H1 (cell line): Measurements from ENCODE around the gene ERG28. TPM values are rescaled to one million over a fixed set of nuclear protein-coding genes. Genes with fewer than 3 reads are reported as not detected.

Source experiments
- CTCF ChIA-PET: fragments of 300-600 bp; sonication (Branson Sonifier 250); formaldehyde crosslinking; loops from one replicate; lab custom pipeline; 2021; ENCODE audit not compliant: partially characterized antibody; lab: Charles Lee
- POLR2A ChIA-PET: fragments of 300-600 bp; sonication (Branson Sonifier 250); formaldehyde crosslinking; loops from one replicate; lab custom pipeline; 2021; ENCODE audit warnings: inconsistent platforms; ENCODE audit not compliant: partially characterized antibody; lab: Charles Lee
- DNase-seq, 2 experiments: peaks; one replicate each; pipeline versions ENCODE4 v3.0.0 to v3.0.0-alpha.2; 2010 to 2022; ENCODE audit warnings: low spot score in 2 of 2, low read depth in 1 of 2, mixed read lengths in 1 of 2
- FAIRE-seq: peaks from 2 replicates; lab custom pipeline; 2011; peaks lifted over from hg19 to GRCh38; lab: Jason Lieb, UNC
- H2AFZ ChIP-seq: 2 replicates; pipeline ENCODE4 v1.8.1; 2012; ENCODE audit warnings: low read length, inconsistent platforms
- H2AK5ac ChIP-seq: 2 replicates; pipeline ENCODE4 v1.6.1; 2013; ENCODE audit warnings: low read depth, low read length
- H2BK120ac ChIP-seq: replicated peaks from 2 replicates; pipeline ENCODE3; 2013; ENCODE audit warnings: low read depth, low read length, inconsistent platforms
- H2BK12ac ChIP-seq: 2 replicates; pipeline ENCODE4 v1.6.1; 2013; ENCODE audit warnings: low read depth, low read length
- H2BK15ac ChIP-seq: 2 replicates; pipeline ENCODE4 v1.6.1; 2013; ENCODE audit warnings: low read length
- H2BK20ac ChIP-seq: 2 replicates; pipeline ENCODE4 v1.6.1; 2013; ENCODE audit warnings: low read length
- H2BK5ac ChIP-seq: 2 replicates; pipeline ENCODE4 v1.6.1; 2013; ENCODE audit warnings: low read depth, low read length
- H3K14ac ChIP-seq: 2 replicates; pipeline ENCODE4 v1.6.1; 2013; ENCODE audit warnings: inconsistent platforms; ENCODE audit not compliant: insufficient read length
- H3K18ac ChIP-seq: 2 replicates; pipeline ENCODE4 v1.6.1; 2013; ENCODE audit warnings: low read length; ENCODE audit errors: extremely low read depth
- H3K23ac ChIP-seq: 2 replicates; pipeline ENCODE4 v1.6.1; 2013; ENCODE audit warnings: inconsistent platforms; ENCODE audit not compliant: insufficient read length
- H3K23me2 ChIP-seq: 2 replicates; pipeline ENCODE4 v1.6.1; 2013; ENCODE audit warnings: low read depth, low read length
- H3K27ac ChIP-seq: 2 replicates; pipeline ENCODE4 v1.6.1; 2011; ENCODE audit warnings: low read depth, low read length, inconsistent platforms
- H3K27me3 ChIP-seq, 4 experiments: replicated peaks in 1 of 4; 1 replicate in 1 of 4; 2 replicates in 3 of 4; pipeline versions ENCODE4 v1.6.1 to v1.8.1; 2011 to 2013; ENCODE audit warnings: low read length in 3 of 4, mild to moderate bottlenecking in 3 of 4, inconsistent platforms in 2 of 4, mixed read lengths in 2 of 4, moderate library complexity in 1 of 4; ENCODE audit not compliant: control insufficient read depth in 3 of 4, insufficient read depth in 3 of 4; ENCODE audit errors: extremely low read depth in 1 of 4
- H3K36me3 ChIP-seq, 4 experiments: 2 replicates each; pipeline versions ENCODE4 v1.6.1 to v1.8.1; 2011 to 2013; ENCODE audit warnings: mild to moderate bottlenecking in 4 of 4, low read length in 3 of 4, moderate library complexity in 2 of 4, control low read depth in 1 of 4, inconsistent platforms in 1 of 4; ENCODE audit not compliant: insufficient read depth in 4 of 4, control insufficient read depth in 2 of 4
- H3K4ac ChIP-seq: replicated peaks from 2 replicates; pipeline ENCODE3; 2013; ENCODE audit warnings: low read length, low read depth, mixed read lengths, inconsistent platforms; ENCODE audit not compliant: insufficient read length
- H3K4me1 ChIP-seq, 4 experiments: replicated peaks in 1 of 4; 1 replicate in 1 of 4; 2 replicates in 3 of 4; pipeline versions ENCODE4 v1.6.1 to v1.8.1; 2011 to 2013; ENCODE audit warnings: low read length in 3 of 4, inconsistent platforms in 2 of 4, mixed read lengths in 1 of 4; ENCODE audit not compliant: insufficient read depth in 4 of 4, control insufficient read depth in 3 of 4
- H3K4me2 ChIP-seq, 2 experiments: 2 replicates each; pipeline versions ENCODE4 v1.6.1 to v1.8.1; 2011 to 2013; ENCODE audit warnings: low read depth in 2 of 2, low read length in 2 of 2, control low read depth in 1 of 2, inconsistent platforms in 1 of 2, mild to moderate bottlenecking in 1 of 2; ENCODE audit not compliant: insufficient read depth in 1 of 2
- H3K4me3 ChIP-seq, 4 experiments: fragments of 200-600, 300-600 bp in 1 of 4; sonication (generic), shearing (Covaris generic), sonication (Bioruptor Twin) in 1 of 4; 2 replicates each; pipeline versions ENCODE4 v1.5.1 to v1.8.1; 2011 to 2016; ENCODE audit warnings: low read length in 4 of 4, low read depth in 3 of 4, control low read depth in 2 of 4, inconsistent platforms in 2 of 4, mild to moderate bottlenecking in 2 of 4, mixed read lengths in 1 of 4, moderate library complexity in 1 of 4; ENCODE audit not compliant: insufficient read depth in 2 of 4; ENCODE audit errors: extremely low read depth in 1 of 4
- H3K56ac ChIP-seq: replicated peaks from 2 replicates; pipeline ENCODE3; 2013; ENCODE audit warnings: low read depth, mild to moderate bottlenecking, mixed read lengths, low read length, inconsistent platforms; ENCODE audit not compliant: insufficient read length
- H3K79me1 ChIP-seq: 2 replicates; pipeline ENCODE4 v1.6.1; 2013; ENCODE audit warnings: low read depth, low read length, control low read depth
- H3K79me2 ChIP-seq, 2 experiments: 2 replicates each; pipeline versions ENCODE4 v1.6.1 to v1.8.1; 2012 to 2013; ENCODE audit warnings: low read length in 2 of 2, mild to moderate bottlenecking in 2 of 2, inconsistent platforms in 1 of 2; ENCODE audit not compliant: insufficient read depth in 2 of 2, control insufficient read depth in 1 of 2
- H3K9ac ChIP-seq, 4 experiments: replicated peaks in 1 of 4; 1 replicate in 1 of 4; 2 replicates in 3 of 4; pipeline versions ENCODE4 v1.6.1 to v1.8.1; 2011 to 2013; ENCODE audit warnings: low read depth in 3 of 4, low read length in 3 of 4, control low read depth in 2 of 4, mild to moderate bottlenecking in 2 of 4, moderate library complexity in 2 of 4, inconsistent platforms in 1 of 4; ENCODE audit errors: extremely low read depth in 1 of 4
- H3K9me3 ChIP-seq, 2 experiments: 2 replicates each; pipeline versions ENCODE4 v1.6.1 to v1.8.1; 2012 to 2013; ENCODE audit warnings: mild to moderate bottlenecking in 2 of 2, moderate library complexity in 2 of 2, control low read depth in 1 of 2, inconsistent platforms in 1 of 2, low read depth in 1 of 2, low read length in 1 of 2, mixed read lengths in 1 of 2; ENCODE audit not compliant: insufficient read depth in 2 of 2
- H4K20me1 ChIP-seq, 2 experiments: replicated peaks in 1 of 2; 2 replicates each; pipeline versions ENCODE3 to v1.8.1; 2011 to 2013; ENCODE audit warnings: inconsistent platforms in 2 of 2, low read length in 2 of 2, mild to moderate bottlenecking in 1 of 2; ENCODE audit not compliant: insufficient read depth in 2 of 2, control insufficient read depth in 1 of 2
- H4K5ac ChIP-seq: 2 replicates; pipeline ENCODE4 v1.6.1; 2013; ENCODE audit warnings: low read length, low read depth, mixed read lengths, inconsistent platforms; ENCODE audit not compliant: insufficient read length
- H4K8ac ChIP-seq: 2 replicates; pipeline ENCODE4 v1.8.0; 2013; ENCODE audit warnings: mild to moderate bottlenecking, moderate library complexity, low read length, inconsistent platforms; ENCODE audit not compliant: insufficient read depth; ENCODE audit errors: extremely low read depth
- H4K91ac ChIP-seq: replicated peaks from 2 replicates; pipeline ENCODE3; 2013; ENCODE audit warnings: low read length, mixed read lengths, inconsistent platforms; ENCODE audit not compliant: insufficient read length
- ASH2L ChIP-seq: fragments of 200-600, 300-600 bp; sonication (generic); IDR thresholded peaks from one replicate; pipeline ENCODE4 v1.7.1; 2017; ENCODE audit warnings: low read length
- CBX8 ChIP-seq: fragments of 300-800, 300-1000 bp; sonication (generic); IDR thresholded peaks from 2 replicates; pipeline ENCODE4 v1.7.1; 2016; ENCODE audit warnings: low read depth, low read length, borderline replicate concordance
- CEBPB ChIP-seq: IDR thresholded peaks from 2 replicates; pipeline ENCODE4 v1.6.1; 2012; ENCODE audit warnings: low read depth, low read length
- CREB1 ChIP-seq: IDR thresholded peaks from 2 replicates; pipeline ENCODE4 v1.6.1; 2012; ENCODE audit warnings: inconsistent platforms
- CTCF ChIP-seq, 3 experiments: IDR thresholded peaks; 1 replicate in 2 of 3; 2 replicates in 1 of 3; pipeline versions ENCODE4 v1.5.1 to v1.6.1; 2011; ENCODE audit warnings: low read length in 3 of 3, mild to moderate bottlenecking in 3 of 3, inconsistent platforms in 2 of 3, low read depth in 1 of 3, moderate library complexity in 1 of 3; ENCODE audit not compliant: insufficient read depth in 1 of 3; ENCODE audit errors: control extremely low read depth in 1 of 3
- HDAC6 ChIP-seq: IDR thresholded peaks from one replicate; pipeline ENCODE4 v1.7.1; 2012; ENCODE audit warnings: low read depth, mild to moderate bottlenecking, inconsistent platforms, low read length, moderate library complexity
- NANOG ChIP-seq: IDR thresholded peaks from 2 replicates; pipeline ENCODE4 v1.6.1; 2011; ENCODE audit warnings: low read length, low read depth, mild to moderate bottlenecking, inconsistent platforms; ENCODE audit not compliant: insufficient read depth, poor library complexity, severe bottlenecking
- POLR2AphosphoS5 ChIP-seq: IDR thresholded peaks from 2 replicates; pipeline ENCODE4 v1.6.1; 2011; ENCODE audit warnings: low read depth, low read length
- RAD21 ChIP-seq, 2 experiments: IDR thresholded peaks in 1 of 2; conservative IDR thresholded peaks in 1 of 2; 2 replicates each; pipeline ENCODE4 v1.6.1; 2011; ENCODE audit warnings: low read depth in 2 of 2, low read length in 2 of 2, improper control_type of control experiment in 1 of 2, inconsistent platforms in 1 of 2, mild to moderate bottlenecking in 1 of 2, moderate library complexity in 1 of 2
- YY1 ChIP-seq: IDR thresholded peaks from 2 replicates; pipeline ENCODE4 v1.6.1; 2011; ENCODE audit warnings: low read depth, mild to moderate bottlenecking, low read length
- WGBS, 2 experiments: shearing (Covaris generic) in 1 of 2; methylation state at CpG; one replicate each; pipeline versions ENCODE4 v1.1.6 to v1.1.7; 2013 to 2015; ENCODE audit warnings: low lambda C conversion rate in 2 of 2, mixed read lengths in 2 of 2, inconsistent platforms in 1 of 2, low coverage in 1 of 2, missing lambda C conversion rate in 1 of 2; ENCODE audit not compliant: insufficient replicate concordance in 2 of 2, insufficient coverage in 1 of 2, insufficient read length in 1 of 2; ENCODE audit errors: extremely low coverage in 1 of 2, missing lambda C conversion rate in 1 of 2; 5-methylcytosine and 5-hydroxymethylcytosine counted together
- polyA plus RNA-seq, 7 experiments: library from polyadenylated mRNA; depleted of rRNA in 3 of 7; stranded (reverse) in 5 of 7; unstranded in 2 of 7; fragments of >200 nt in 5 of 7; fragments of 200-250 nt in 2 of 7; gene quantifications; 1 replicate in 5 of 7; 2 replicates in 1 of 7; 4 replicates in 1 of 7; pipeline versions ENCODE4 v1.2.1 to v1.2.3, GENCODE V29; 2011 to 2013; ENCODE audit warnings: missing spikeins in 2 of 7, mixed read lengths in 2 of 7
- total RNA-seq: library from RNA; stranded (reverse); fragmentation: NEBNext Ultra II Directional; extraction: Animal tissue kit (Norgen Biotek cat#: 25700); gene quantifications from 2 replicates; pipeline ENCODE4 v1.2.1, GENCODE V29; 2021

Gene ERG28
- total and polyA plus RNA-seq, 2 of the 8 experiments (the other 6 are each of a cell fraction or from before 2014, with no cell fraction given) = 32.6 to 56.7 TPM

GRCh38 chr14:75654127-75654732, 6.4 kb downstream of the ERG28 start:
- ChIA-PET POLR2A (interaction anchor here (0.6 to 4.1 kb wide), 8 partner anchors 9 to 263 kb away, joined by 3 to 19 read pairs (median 4); partner anchors contain the start of gene FLVCR2), CTCF (interaction anchor here (0.6 to 13.7 kb wide), 42 partner anchors 8 to 1630 kb away, joined by 3 to 348 read pairs (median 5); partner anchors contain the start of genes BATF and FLVCR2)
- peaks cover 23 to 54% (median 39%) of the 10 kb centered on the region in 4 experiments for H3K36me3 ChIP-seq
- H2BK20ac ChIP-seq = no peak overlapping the region
- H4K91ac ChIP-seq = no peak overlapping the region
- no peak overlapping the region for H4K8ac ChIP-seq
- no peak overlapping the region for H3K23ac ChIP-seq
- H3K14ac ChIP-seq = no peak overlapping the region
- peaks cover 2% of the 10 kb centered on the region in 2 experiments for H4K20me1 ChIP-seq
- peak; percentile 64 to 95 for DNase-seq
- H2BK15ac ChIP-seq = no peak overlapping the region
- WGBS, 2 experiments = 27% methylated on average over 4 of the region's 4 CpGs; no CpG with 5 or more reads in 1 of the 2 experiments
- H4K5ac ChIP-seq = no peak overlapping the region
- peaks cover 0 to 15% of the 10 kb centered on the region in 2 experiments; a peak in 3 of 4 replicates for H3K79me2 ChIP-seq
- H3K27ac ChIP-seq = no peak overlapping the region
- no peak overlapping the region for H3K4ac ChIP-seq
- peak; percentile 91 to 99 (median 94) for TF ChIP-seq CTCF (IDR thresholded peaks at IDR 0.05; ENCODE audit: control extremely low read depth in 1 of 3, insufficient read depth in 1 of 3, low read depth in 1 of 3, low read length in 3 of 3)
- no peak for TF ChIP-seq HDAC6
- TF ChIP-seq POLR2AphosphoS5 = no peak
- no peak for TF ChIP-seq CBX8
- 0 out of 2 replicates have a peak, but pooled peaks have one; percentile 27 for TF ChIP-seq YY1
- peak; percentile 86 to 91 for TF ChIP-seq RAD21 (IDR thresholded peaks at IDR 0.05 in 1 of 2, conservative IDR thresholded peaks at IDR 0.05 in 1 of 2; ENCODE audit: low read depth in 2 of 2, low read length in 2 of 2)
- peak; percentile 44; the same call in 1 of the 2 replicates for TF ChIP-seq CREB1
- TF ChIP-seq NANOG = peak; percentile 62
- TF ChIP-seq CEBPB = no peak
- no peak for TF ChIP-seq ASH2L
- no peak overlapping the region for H2BK120ac ChIP-seq
- no peak overlapping the region for H2AFZ ChIP-seq
- no peaks in the 10 kb centered on the region for H3K27me3 ChIP-seq
- no peak overlapping the region for H2BK12ac ChIP-seq
- H3K9me3 ChIP-seq = no peaks in the 10 kb centered on the region
- H3K18ac ChIP-seq = no peak overlapping the region
- FAIRE-seq = peak; percentile 60
- no peak overlapping the region for H3K9ac ChIP-seq
- H3K56ac ChIP-seq = no peak overlapping the region
- no peaks in the 10 kb centered on the region for H3K23me2 ChIP-seq
- no peaks in the 10 kb centered on the region for H3K4me1 ChIP-seq
- no peak overlapping the region for H3K4me3 ChIP-seq
- no peak overlapping the region for H3K4me2 ChIP-seq
- no peak overlapping the region for H2BK5ac ChIP-seq
- H2AK5ac ChIP-seq = no peak overlapping the region
- H3K79me1 ChIP-seq = 0 out of 2 replicates have a peak, but pooled peaks cover 8% of the 10 kb centered on the region
